ENCODE results near the gene DDX46.

GRCh38 chr5:134857401-134857800 lies 98.8 kb downstream of the DDX46 start:
- no peak for TF ChIP-seq CTCF (conservative IDR thresholded peaks at IDR 0.05)
- TF ChIP-seq EZH2 (IDR thresholded peaks at IDR 0.05; ENCODE audit: low read depth): no peak
